GM19043 (cell line): ENCODE results near the gene MYO10.
"Not testable (repeated sequence)": the region's sequence is repeated elsewhere in the genome, so short reads cannot be mapped to it uniquely, and the experiment has no call there.

Experiments used
- ATAC-seq: cut with Tn5 transposase; IDR thresholded peaks from one replicate; pipeline ENCODE4 v1.9.1; 2021; ENCODE audit warnings: low read depth; ENCODE audit not compliant: unreplicated experiment

MYO10 gene

GRCh38 chr5:16727755-16728325 is 208.2 kb downstream of the MYO10 start:
- ATAC-seq, result no peak

GRCh38 chr5:16726538-16726946 is 209.5 kb downstream of the MYO10 start:
- ATAC-seq, result no peak

DNA sequence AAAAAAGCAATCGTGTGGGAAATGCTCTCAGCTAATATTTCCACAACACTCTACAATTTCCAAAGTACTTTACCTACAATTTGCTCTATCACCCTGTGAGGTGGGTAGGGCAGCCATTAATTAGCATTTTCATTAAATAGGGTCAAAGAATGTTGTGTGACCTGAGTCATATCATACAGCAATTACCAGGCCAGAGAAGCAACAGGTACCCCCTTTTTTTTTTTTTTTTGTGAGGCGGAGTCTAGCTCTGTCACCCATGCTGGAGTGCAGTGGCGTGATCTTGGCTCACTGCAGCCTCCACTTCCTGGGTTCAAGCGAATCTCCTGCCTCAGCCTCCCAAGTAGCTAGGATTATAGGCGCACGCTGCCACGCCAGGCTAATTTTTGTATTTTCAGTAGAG is 210.5 kb downstream of the MYO10 start:
- ATAC-seq, result no peak

- ATAC-seq, result no peak
Observed at GRCh38 chr5:16723821-16724220, 212.3 kb downstream of the MYO10 start.

DNA sequence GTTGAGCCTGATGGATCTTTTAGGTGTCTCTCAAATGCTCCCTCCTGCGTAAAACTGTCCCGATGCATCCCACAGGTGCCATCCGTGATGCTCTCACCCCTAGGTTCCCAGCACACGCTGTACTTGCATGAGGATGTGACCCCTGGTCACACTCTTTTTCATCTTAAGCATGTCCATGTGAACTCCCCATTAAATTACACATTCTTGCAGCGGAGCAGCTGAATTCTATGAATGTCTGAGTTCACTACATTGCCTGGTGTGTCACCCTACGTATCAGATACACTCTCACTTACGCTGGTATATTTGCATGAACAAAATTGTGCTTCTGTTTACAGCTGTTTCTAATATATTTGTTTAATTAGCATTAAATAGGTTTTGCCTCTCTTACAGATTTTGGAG is 214.0 kb downstream of the MYO10 start:
- no peak for ATAC-seq

GRCh38 chr5:16721151-16722096 is 214.7 kb downstream of the MYO10 start:
- no peak for ATAC-seq

- not testable (repeated sequence) for ATAC-seq
Observed at GRCh38 chr5:16718036-16718435, 218.1 kb downstream of the MYO10 start.

DNA sequence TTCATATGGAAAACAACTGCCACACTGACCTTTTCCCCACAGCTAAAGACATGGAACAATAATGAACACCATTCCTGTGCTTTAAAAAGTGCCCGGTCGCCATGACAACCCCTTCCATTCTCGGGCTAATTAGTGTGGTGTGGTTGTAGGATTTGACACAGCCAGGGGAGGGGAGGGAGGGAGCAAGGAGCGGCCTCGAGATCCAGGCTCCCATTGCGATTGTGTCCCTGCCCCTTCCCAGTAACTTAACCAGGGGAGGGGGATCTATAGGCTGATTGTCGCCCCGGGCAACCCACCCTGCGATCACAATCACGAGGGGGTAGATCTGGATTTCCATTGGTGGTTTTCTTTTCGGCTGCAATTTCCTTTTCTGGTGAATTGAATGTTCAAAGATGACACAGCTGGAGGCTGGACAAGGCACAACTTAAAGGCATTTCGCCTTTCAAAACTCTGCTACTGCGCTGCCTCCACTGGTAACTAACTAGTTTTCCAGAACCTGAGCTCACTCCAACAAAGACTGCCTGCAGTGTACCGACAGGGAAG is 222.6 kb downstream of the MYO10 start:
- ATAC-seq, result no peak

- no peak for ATAC-seq
Observed at GRCh38 chr5:16712620-16713019, 223.5 kb downstream of the MYO10 start.

- ATAC-seq, result no peak
Observed at GRCh38 chr5:16712178-16712577, 223.9 kb downstream of the MYO10 start.

DNA sequence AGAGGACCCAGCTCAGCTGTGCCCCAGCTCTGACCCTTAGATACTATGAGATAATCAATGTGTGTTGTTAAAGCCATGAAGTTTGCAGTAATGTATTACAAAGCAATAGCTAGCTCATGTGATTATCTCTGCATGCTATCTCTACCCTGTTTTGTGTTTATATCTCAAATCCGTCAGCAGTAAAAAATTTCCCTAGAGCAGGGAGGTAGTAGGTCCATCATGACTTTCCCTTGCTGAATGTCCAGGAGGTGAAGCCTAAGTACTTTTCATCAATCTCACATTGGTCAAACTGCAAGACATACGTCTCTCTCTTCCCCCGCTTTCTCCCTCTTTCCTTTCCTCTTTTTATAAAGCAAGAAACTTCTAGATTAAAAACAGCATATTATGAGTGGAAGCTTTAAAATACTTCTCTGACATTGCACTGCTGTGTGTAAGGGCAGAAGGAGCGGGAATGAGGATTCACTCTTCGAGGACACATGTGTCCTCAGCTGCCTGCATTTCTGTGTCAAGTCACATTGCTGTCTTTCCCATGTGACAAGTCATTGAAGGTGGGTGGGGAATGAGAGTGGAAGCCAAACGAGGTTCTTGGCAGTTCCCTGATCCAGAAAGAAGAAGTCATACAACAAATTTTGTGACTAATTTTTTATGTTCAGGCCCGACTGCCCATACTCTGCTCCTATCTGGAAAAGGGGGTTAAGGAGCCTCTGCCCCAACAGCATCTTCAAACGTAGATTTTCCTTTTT is 226.2 kb downstream of the MYO10 start:
- no peak for ATAC-seq

DNA sequence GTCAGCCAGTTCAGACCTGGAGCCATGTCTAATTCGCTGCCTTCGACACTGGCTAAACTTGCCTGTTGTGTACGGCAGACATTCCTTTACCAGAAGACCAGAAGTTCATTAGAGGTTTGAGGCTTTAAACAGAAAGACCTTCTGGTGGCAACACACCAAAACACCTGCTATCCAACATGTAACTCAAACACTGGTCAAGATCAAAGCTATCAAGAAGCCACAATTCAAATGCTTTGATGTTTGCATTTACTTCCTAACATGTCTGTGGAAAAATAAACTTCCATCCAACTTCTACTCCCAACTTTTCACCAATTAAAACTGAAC is 228.3 kb downstream of the MYO10 start:
- no peak for ATAC-seq

GRCh38 chr5:16707168-16707868 is 228.8 kb downstream of the MYO10 start:
- no peak for ATAC-seq

- ATAC-seq, result no peak
Observed at GRCh38 chr5:16704945-16705344, 231.1 kb downstream of the MYO10 start.

DNA sequence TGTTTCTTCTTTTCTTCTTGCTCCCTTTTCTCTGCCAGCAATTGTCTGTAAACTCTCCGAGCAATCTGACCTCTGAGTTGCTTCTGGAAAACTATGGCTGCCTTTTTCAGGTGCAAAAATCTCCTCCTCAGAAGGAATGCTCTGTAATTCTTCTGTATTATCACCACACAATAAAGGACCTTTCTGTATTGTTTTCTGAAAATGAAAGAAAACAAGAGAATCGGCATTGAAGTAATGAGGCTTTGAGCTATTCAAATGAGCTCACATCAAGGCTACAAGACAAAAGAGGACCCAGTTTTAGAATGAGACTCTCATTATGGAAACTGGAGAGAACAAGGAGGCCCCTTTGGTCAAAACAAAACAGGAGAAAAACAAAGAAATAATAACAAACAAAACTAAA is 233.1 kb downstream of the MYO10 start:
- ATAC-seq, result no peak

DNA sequence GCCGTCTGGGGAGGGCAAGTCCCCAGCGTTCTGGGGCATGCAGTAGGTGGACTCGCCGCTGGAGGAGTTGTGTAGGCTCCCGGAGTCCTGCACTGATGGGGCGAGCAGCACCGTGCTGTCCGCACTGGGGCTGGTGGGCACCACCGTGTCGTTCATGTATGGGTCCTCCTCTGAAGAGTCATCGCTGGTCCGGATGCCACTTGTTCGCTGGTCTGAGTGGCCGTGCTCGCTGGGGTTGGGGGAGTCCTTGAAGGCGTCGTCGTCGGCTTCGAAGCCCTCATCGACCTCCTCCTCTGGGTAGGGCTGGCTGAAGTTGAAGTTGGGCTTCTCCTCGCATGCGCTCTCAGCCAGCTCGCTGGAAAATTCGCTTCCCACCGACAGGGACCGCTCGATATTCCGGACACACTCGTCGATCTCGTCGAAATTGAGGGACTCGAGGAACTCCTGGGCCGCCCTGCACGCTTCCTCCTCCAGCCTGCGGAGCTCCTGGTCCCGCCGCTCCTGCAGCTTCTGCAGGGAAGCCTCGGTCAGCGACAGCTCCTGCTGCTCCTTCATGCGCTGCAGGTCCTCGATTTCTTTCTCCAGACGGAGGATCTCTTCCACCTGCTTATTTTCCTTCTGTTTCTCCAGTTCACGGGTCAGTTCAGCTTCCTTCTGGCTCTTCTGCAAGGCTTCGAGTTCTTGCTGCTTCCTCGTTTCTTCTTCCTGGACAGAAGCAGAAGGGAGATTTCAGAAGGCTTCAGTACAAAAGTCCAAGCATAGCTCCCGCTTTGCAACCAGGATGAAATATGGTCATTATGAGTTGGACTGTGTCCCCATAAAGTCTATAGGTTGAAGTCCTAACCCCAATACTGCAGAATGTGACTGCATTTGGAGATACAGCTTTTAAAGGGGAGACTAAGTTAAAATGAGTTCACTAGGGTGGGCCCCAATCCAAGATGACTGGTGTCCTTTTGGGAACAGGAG is 234.7 kb downstream of the MYO10 start:
- ATAC-seq, result no peak

DNA sequence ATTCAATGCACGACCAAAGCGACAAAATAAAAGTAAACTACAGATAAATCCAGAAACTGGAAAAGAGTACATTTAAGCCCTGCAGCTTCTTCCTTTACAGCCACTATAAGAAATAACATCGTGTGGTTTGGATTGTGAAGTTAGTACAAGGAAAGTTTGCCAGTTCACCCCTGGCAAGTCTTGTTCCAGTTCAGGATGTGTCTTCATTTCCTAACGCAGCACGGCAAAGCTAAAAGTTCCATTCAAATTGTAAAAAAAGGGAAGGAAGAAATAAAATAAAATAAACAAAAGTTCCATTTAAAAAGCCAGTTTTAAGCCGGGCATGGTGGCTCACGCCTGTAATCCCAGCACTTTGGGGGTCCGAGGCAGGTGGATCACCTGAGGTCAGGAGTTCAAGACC is 236.0 kb downstream of the MYO10 start:
- ATAC-seq, result no peak

- ATAC-seq, result no peak
Observed at GRCh38 chr5:16695779-16696178, 240.3 kb downstream of the MYO10 start.

DNA sequence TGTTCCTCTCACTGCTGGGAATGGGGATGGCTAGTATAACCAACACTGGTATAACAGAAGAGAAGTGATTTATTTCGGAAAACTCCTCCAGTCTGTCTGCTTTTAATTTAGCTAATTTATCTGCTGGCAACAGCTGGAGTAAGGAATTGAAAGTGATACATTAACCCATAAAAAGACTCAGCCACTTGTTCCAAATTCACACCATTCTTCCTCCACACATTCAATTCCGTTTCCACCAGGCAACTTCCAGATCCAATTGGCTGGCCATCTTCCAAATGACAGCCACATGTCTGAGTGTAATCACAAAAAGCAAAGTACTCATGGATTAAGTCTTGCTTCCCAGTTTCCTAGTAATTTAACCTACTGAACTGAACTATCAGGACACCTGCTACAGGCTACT is 242.2 kb downstream of the MYO10 start:
- no peak for ATAC-seq

- ATAC-seq, result no peak
Observed at GRCh38 chr5:16691731-16692130, 244.4 kb downstream of the MYO10 start.
